Trophoblast cell (in vitro differentiated cells and primary cell): Measurements from ENCODE around the gene STPG4.

ENCODE experiments used
- DNase-seq, 2 donors: peaks; one replicate each; pipeline ENCODE4 v3.0.0-alpha.2; 2016
- H2AFZ ChIP-seq: 2 replicates; pipeline ENCODE4 v1.6.1; 2013; ENCODE audit warnings: low read length, moderate library complexity, mild to moderate bottlenecking; ENCODE audit not compliant: insufficient read depth, poor library complexity
- H2AK5ac ChIP-seq: 2 replicates; pipeline ENCODE4 v1.6.1; 2013; ENCODE audit warnings: mild to moderate bottlenecking, low read length
- H2BK120ac ChIP-seq: 2 replicates; pipeline ENCODE4 v1.6.1; 2013; ENCODE audit warnings: low read length, mild to moderate bottlenecking, moderate library complexity; ENCODE audit not compliant: insufficient read depth, poor library complexity
- H2BK12ac ChIP-seq: 2 replicates; pipeline ENCODE4 v1.6.1; 2013; ENCODE audit warnings: mild to moderate bottlenecking, low read length, moderate library complexity
- H2BK5ac ChIP-seq: 2 replicates; pipeline ENCODE4 v1.6.1; 2013; ENCODE audit warnings: low read length, low read depth, moderate library complexity, mild to moderate bottlenecking; ENCODE audit not compliant: poor library complexity
- H3K14ac ChIP-seq: 2 replicates; pipeline ENCODE4 v1.6.1; 2013; ENCODE audit warnings: mild to moderate bottlenecking, low read length
- H3K18ac ChIP-seq: 2 replicates; pipeline ENCODE4 v1.6.1; 2013; ENCODE audit warnings: mild to moderate bottlenecking, low read length
- H3K23ac ChIP-seq: 2 replicates; pipeline ENCODE4 v1.6.1; 2013; ENCODE audit warnings: low read length
- H3K27ac ChIP-seq: 2 replicates; pipeline ENCODE4 v1.5.1; 2013; ENCODE audit warnings: low read depth, mild to moderate bottlenecking, inconsistent platforms, low read length, moderate library complexity
- H3K27me3 ChIP-seq: 2 replicates; pipeline ENCODE4 v1.6.1; 2013; ENCODE audit warnings: inconsistent platforms, mild to moderate bottlenecking, low read length, moderate library complexity; ENCODE audit not compliant: insufficient read depth
- H3K36me3 ChIP-seq, 2 experiments: 1 replicate in 1 of 2; 2 replicates in 1 of 2; pipeline ENCODE4 v1.6.1; 2013; ENCODE audit warnings: low read length in 2 of 2, mild to moderate bottlenecking in 2 of 2, moderate library complexity in 1 of 2; ENCODE audit not compliant: insufficient read depth in 2 of 2, control insufficient read depth in 1 of 2
- H3K4ac ChIP-seq: 2 replicates; pipeline ENCODE4 v1.6.1; 2013; ENCODE audit warnings: low read depth, mild to moderate bottlenecking, low read length, moderate library complexity
- H3K4me1 ChIP-seq, 2 experiments: 1 replicate in 1 of 2; 2 replicates in 1 of 2; pipeline ENCODE4 v1.6.1; 2013; ENCODE audit warnings: low read length in 2 of 2, mild to moderate bottlenecking in 2 of 2, moderate library complexity in 1 of 2; ENCODE audit not compliant: insufficient read depth in 2 of 2, control insufficient read depth in 1 of 2
- H3K4me2 ChIP-seq: 2 replicates; pipeline ENCODE4 v1.6.1; 2013; ENCODE audit warnings: inconsistent platforms, mild to moderate bottlenecking, low read length, moderate library complexity
- H3K4me3 ChIP-seq: 2 replicates; pipeline ENCODE4 v1.5.1; 2013; ENCODE audit warnings: mild to moderate bottlenecking, low read depth, low read length, inconsistent platforms
- H3K79me1 ChIP-seq: one replicate; pipeline ENCODE4 v1.6.1; 2013; ENCODE audit warnings: low read length
- H3K79me2 ChIP-seq: 2 replicates; pipeline ENCODE4 v1.6.1; 2013; ENCODE audit warnings: low read length, mild to moderate bottlenecking; ENCODE audit not compliant: control insufficient read depth, insufficient read depth, poor library complexity
- H3K9ac ChIP-seq: 2 replicates; pipeline ENCODE4 v1.6.1; 2013; ENCODE audit warnings: mild to moderate bottlenecking, low read length
- H3K9me3 ChIP-seq: 2 replicates; pipeline ENCODE4 v1.6.1; 2013; ENCODE audit warnings: low read depth, mild to moderate bottlenecking, control low read depth, inconsistent platforms, low read length; ENCODE audit not compliant: insufficient read depth
- H4K12ac ChIP-seq: 2 replicates; pipeline ENCODE4 v1.6.1; 2013; ENCODE audit warnings: low read depth, mild to moderate bottlenecking, low read length, moderate library complexity
- H4K8ac ChIP-seq: 2 replicates; pipeline ENCODE4 v1.6.1; 2013; ENCODE audit warnings: low read depth, mild to moderate bottlenecking, low read length, moderate library complexity
- H4K91ac ChIP-seq: one replicate; pipeline ENCODE4 v1.6.1; 2013; ENCODE audit warnings: low read depth, mild to moderate bottlenecking, low read length, moderate library complexity
- WGBS: extraction: QIAGEN DNeasy Blood & Tissue Kit; methylation state at CpG from one replicate; pipeline ENCODE4 v1.1.7; 2013; ENCODE audit warnings: missing lambda C conversion rate; ENCODE audit not compliant: insufficient read length, insufficient coverage; ENCODE audit errors: extremely low coverage; 5-methylcytosine and 5-hydroxymethylcytosine counted together

STPG4 gene

DNA sequence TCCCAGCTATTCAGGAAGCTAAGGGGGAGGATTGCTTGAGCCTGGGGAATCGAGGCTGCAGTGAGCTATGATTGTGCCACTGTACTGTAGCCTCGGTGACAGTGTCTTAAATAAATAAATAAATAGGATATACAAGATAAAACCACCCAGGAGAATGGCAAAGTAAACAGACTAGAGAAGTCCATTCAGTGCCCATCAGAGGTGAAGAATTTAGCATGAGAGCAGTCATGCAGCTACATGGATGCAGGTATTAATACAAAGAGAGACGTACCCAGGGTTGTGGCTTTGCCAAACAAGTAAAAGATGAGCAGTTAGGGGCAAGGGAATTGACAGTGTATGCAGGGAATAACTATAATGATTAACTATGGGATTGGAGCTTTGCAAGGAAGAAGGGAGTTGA lies 8.1 kb downstream of the STPG4 start:
- Histone ChIP-seq H3K14ac (no peak overlapping the region), H3K79me1 (no peaks in the 10 kb centered on the region), H3K9me3 (no peaks in the 10 kb centered on the region), H3K23ac (no peak overlapping the region), H3K4me3 (no peak overlapping the region), H4K12ac (no peak overlapping the region), H4K91ac (no peak overlapping the region), H3K27me3 (no peaks in the 10 kb centered on the region), H3K36me3 (peaks cover 0 to 10% of the 10 kb centered on the region in 2 experiments), H3K79me2 (no peaks in the 10 kb centered on the region), H3K4me1 (no peaks in the 10 kb centered on the region), H2BK5ac (no peak overlapping the region), H2BK12ac (no peak overlapping the region), H3K4ac (no peak overlapping the region), H2BK120ac (no peak overlapping the region), H3K4me2 (no peak overlapping the region), H2AK5ac (no peak overlapping the region), H3K9ac (no peak overlapping the region), H2AFZ (no peak overlapping the region), H3K27ac (no peak overlapping the region), H4K8ac (no peak overlapping the region), H3K18ac (no peak overlapping the region)
- DNase-seq, result no peak
- WGBS, result no CpG with 5 or more reads among the region's 3 CpGs

DNA sequence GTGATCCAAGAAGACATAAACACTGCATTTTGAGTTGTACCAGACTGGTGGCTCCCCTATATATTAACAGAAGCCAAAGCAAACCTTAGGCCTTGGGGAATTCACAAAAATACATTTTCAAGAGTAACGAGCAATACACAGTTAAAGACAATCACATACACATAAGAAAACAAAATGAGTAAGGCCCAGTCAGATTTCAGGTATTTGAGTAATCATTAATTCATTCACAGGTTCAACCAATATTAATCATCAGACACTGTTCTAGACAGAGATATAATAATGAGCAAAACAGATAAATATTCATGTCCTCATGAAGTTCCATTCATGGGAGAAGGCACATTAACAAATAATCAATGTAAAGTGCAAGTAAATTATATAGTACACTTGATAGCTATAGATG lies 9.6 kb downstream of the STPG4 start:
- H4K8ac ChIP-seq, result no peak overlapping the region
- no peak overlapping the region for H3K4ac ChIP-seq
- no peak overlapping the region for H3K27ac ChIP-seq
- no peak overlapping the region for H3K4me2 ChIP-seq
- no peak overlapping the region for H3K23ac ChIP-seq
- no peaks in the 10 kb centered on the region for H3K9me3 ChIP-seq
- H3K27me3 ChIP-seq, result no peaks in the 10 kb centered on the region
- H2BK120ac ChIP-seq, result no peak overlapping the region
- H3K4me1 ChIP-seq, result no peaks in the 10 kb centered on the region
- H3K4me3 ChIP-seq, result no peak overlapping the region
- H2BK12ac ChIP-seq, result no peak overlapping the region
- no peak overlapping the region for H2BK5ac ChIP-seq
- DNase-seq, result no peak
- no peak overlapping the region for H3K9ac ChIP-seq
- H4K12ac ChIP-seq, result no peak overlapping the region
- H3K18ac ChIP-seq, result no peak overlapping the region
- H3K79me2 ChIP-seq, result no peaks in the 10 kb centered on the region
- H3K79me1 ChIP-seq, result no peaks in the 10 kb centered on the region
- peaks cover 0 to 13% of the 10 kb centered on the region in 2 experiments for H3K36me3 ChIP-seq
- no CpG with 5 or more reads among the region's 1 CpG for WGBS
- H2AK5ac ChIP-seq, result no peak overlapping the region
- H3K14ac ChIP-seq, result no peak overlapping the region
- no peak overlapping the region for H4K91ac ChIP-seq
- no peak overlapping the region for H2AFZ ChIP-seq

DNA sequence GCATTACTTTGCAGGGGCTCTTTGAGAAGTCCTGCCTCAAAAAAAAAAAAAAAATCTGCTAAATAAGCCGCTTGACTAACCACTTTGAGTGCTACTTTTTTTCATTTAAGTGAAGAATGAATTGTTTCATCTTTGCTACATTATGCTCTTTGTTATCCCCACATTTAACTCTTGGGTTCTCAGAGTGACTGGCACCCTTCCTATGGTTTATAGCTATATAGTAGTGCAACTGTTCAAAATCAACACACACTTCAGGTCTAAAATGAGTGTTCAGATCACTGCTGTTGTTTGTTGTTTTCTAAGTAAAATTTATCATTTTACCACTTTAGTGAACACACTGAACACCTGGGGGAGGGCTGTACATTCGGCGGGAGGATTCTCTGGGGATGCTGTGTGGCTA lies 13.6 kb downstream of the STPG4 start:
- WGBS, result no CpG with 5 or more reads among the region's 3 CpGs
- no peak for DNase-seq

DNA sequence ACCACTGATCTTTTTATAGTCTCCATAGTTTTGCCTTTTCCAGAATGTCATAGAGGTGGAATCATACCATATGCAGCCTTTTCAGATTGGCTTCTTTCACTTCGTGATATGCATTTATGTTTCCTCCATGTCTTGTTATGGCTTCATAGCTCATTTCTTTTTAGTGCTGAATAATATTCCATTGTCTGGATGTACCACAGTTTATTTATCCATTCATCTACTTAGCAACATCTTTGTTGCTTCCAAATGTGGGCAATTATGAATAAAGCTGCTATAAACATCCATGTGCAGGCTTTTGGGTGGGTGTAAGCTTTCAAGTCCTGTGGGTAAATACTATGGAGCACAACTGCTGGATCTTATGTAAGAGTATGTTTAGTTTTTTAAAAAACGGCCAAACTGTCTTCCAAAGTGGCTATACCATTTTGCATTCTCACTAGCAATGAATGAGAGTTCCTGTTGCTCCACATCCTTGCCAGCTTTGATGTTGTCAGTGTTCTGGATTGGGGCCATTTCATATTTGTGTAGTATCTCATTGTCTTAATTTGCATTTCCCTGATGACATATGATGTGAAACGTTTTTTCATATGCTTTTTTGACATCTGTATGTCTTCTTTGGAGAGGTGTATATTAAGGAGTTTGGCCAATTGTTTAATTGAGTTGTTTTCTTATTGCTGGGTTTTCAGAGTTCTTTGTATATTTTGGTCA lies 20.6 kb downstream of the STPG4 start:
- H3K27me3 ChIP-seq, result no peaks in the 10 kb centered on the region
- H2BK5ac ChIP-seq, result no peak overlapping the region
- H3K79me1 ChIP-seq, result peaks cover 2% of the 10 kb centered on the region
- no peak overlapping the region for H3K14ac ChIP-seq
- H3K23ac ChIP-seq, result no peak overlapping the region
- no peak overlapping the region for H3K18ac ChIP-seq
- H3K4me3 ChIP-seq, result no peak overlapping the region
- H2AFZ ChIP-seq, result no peak overlapping the region
- H2AK5ac ChIP-seq, result no peak overlapping the region
- no peak overlapping the region for H2BK120ac ChIP-seq
- no peak overlapping the region for H3K27ac ChIP-seq
- DNase-seq, result no peak
- no CpG with 5 or more reads among the region's 3 CpGs for WGBS
- H3K36me3 ChIP-seq, result peaks cover 0 to 4% of the 10 kb centered on the region in 2 experiments
- no peak overlapping the region for H4K12ac ChIP-seq
- no peak overlapping the region for H2BK12ac ChIP-seq
- H3K4ac ChIP-seq, result no peak overlapping the region
- no peak overlapping the region for H3K9ac ChIP-seq
- no peak overlapping the region for H3K4me2 ChIP-seq
- H4K91ac ChIP-seq, result no peak overlapping the region
- no peak overlapping the region for H4K8ac ChIP-seq
- H3K79me2 ChIP-seq, result no peaks in the 10 kb centered on the region
- H3K9me3 ChIP-seq, result no peaks in the 10 kb centered on the region
- no peaks in the 10 kb centered on the region for H3K4me1 ChIP-seq

More for the DNA sequence above, 13.6 kb downstream of the STPG4 start:
- H3K4ac ChIP-seq, result no peak overlapping the region
- no peak overlapping the region for H3K27ac ChIP-seq
- H3K4me2 ChIP-seq, result no peak overlapping the region
- H2BK12ac ChIP-seq, result no peak overlapping the region
- no peaks in the 10 kb centered on the region for H3K9me3 ChIP-seq
- no peak overlapping the region for H4K91ac ChIP-seq
- H3K79me2 ChIP-seq, result no peaks in the 10 kb centered on the region
- H3K36me3 ChIP-seq, result peaks cover 4 to 9% of the 10 kb centered on the region in 2 experiments
- H2BK120ac ChIP-seq, result no peak overlapping the region
- no peak overlapping the region for H3K18ac ChIP-seq
- no peak overlapping the region for H4K8ac ChIP-seq
- no peak overlapping the region for H3K4me3 ChIP-seq
- H4K12ac ChIP-seq, result no peak overlapping the region
- H3K14ac ChIP-seq, result no peak overlapping the region
- H2BK5ac ChIP-seq, result no peak overlapping the region
- H3K9ac ChIP-seq, result no peak overlapping the region
- H2AK5ac ChIP-seq, result no peak overlapping the region
- H2AFZ ChIP-seq, result no peak overlapping the region
- H3K4me1 ChIP-seq, result no peaks in the 10 kb centered on the region
- H3K23ac ChIP-seq, result no peak overlapping the region
- H3K79me1 ChIP-seq, result no peaks in the 10 kb centered on the region
- H3K27me3 ChIP-seq, result no peaks in the 10 kb centered on the region
